Activated naive CD8-positive, alpha-beta T cell (primary cell): ENCODE measurements around the gene NUFIP1.

Source experiments
- H3K27ac Mint-ChIP-seq: one replicate; pipeline ENCODE4 v1.8.0; 2021; ENCODE audit warnings: mixed read lengths
- H3K27me3 Mint-ChIP-seq: one replicate; pipeline ENCODE4 v1.8.0; 2021; ENCODE audit warnings: mixed read lengths
- H3K36me3 Mint-ChIP-seq: one replicate; pipeline ENCODE4 v1.8.0; 2021; ENCODE audit warnings: mixed read lengths
- H3K4me1 Mint-ChIP-seq: one replicate; pipeline ENCODE4 v1.8.0; 2021; ENCODE audit warnings: low read depth, mixed read lengths
- H3K4me3 Mint-ChIP-seq: one replicate; pipeline ENCODE4 v1.8.0; 2021; ENCODE audit warnings: mild to moderate bottlenecking, mixed read lengths
- H3K9me3 Mint-ChIP-seq: one replicate; pipeline ENCODE4 v1.8.0; 2021; ENCODE audit warnings: low read depth, mixed read lengths

Gene NUFIP1

GRCh38 chr13:44976949-44977583, 12.2 kb downstream of the NUFIP1 start:
- Mint-ChIP-seq H3K4me3 (no peak overlapping the region), H3K9me3 (no peaks in the 10 kb centered on the region), H3K27ac (no peak overlapping the region), H3K36me3 (peaks cover 6% of the 10 kb centered on the region), H3K27me3 (no peaks in the 10 kb centered on the region), H3K4me1 (no peaks in the 10 kb centered on the region)

GRCh38 chr13:44976196-44976595, 13.1 kb downstream of the NUFIP1 start:
- Mint-ChIP-seq H3K9me3 (no peaks in the 10 kb centered on the region), H3K27ac (no peak overlapping the region), H3K36me3 (peaks cover 6% of the 10 kb centered on the region), H3K27me3 (no peaks in the 10 kb centered on the region), H3K4me3 (no peak overlapping the region), H3K4me1 (no peaks in the 10 kb centered on the region)

GRCh38 chr13:44974056-44974793, 15.0 kb downstream of the NUFIP1 start:
- Mint-ChIP-seq H3K4me1 (no peaks in the 10 kb centered on the region), H3K9me3 (no peaks in the 10 kb centered on the region), H3K4me3 (no peak overlapping the region), H3K27ac (no peak overlapping the region), H3K36me3 (peaks cover 6% of the 10 kb centered on the region), H3K27me3 (no peaks in the 10 kb centered on the region)

GRCh38 chr13:44972956-44973581, 16.2 kb downstream of the NUFIP1 start:
- Mint-ChIP-seq H3K4me1 (no peaks in the 10 kb centered on the region), H3K27me3 (no peaks in the 10 kb centered on the region), H3K4me3 (no peak overlapping the region), H3K27ac (no peak overlapping the region), H3K36me3 (peaks cover 2% of the 10 kb centered on the region), H3K9me3 (no peaks in the 10 kb centered on the region)

GRCh38 chr13:44971656-44972595, 17.3 kb downstream of the NUFIP1 start:
- Mint-ChIP-seq H3K4me3 (no peak overlapping the region), H3K27ac (no peak overlapping the region), H3K36me3 (peaks cover under 1% of the 10 kb centered on the region)

GRCh38 chr13:44969551-44970484, 19.5 kb downstream of the NUFIP1 start:
- Mint-ChIP-seq H3K36me3 (peaks cover 7% of the 10 kb centered on the region), H3K27ac (no peak overlapping the region), H3K27me3 (no peaks in the 10 kb centered on the region), H3K4me1 (no peaks in the 10 kb centered on the region), H3K4me3 (no peak overlapping the region), H3K9me3 (no peaks in the 10 kb centered on the region)

More at GRCh38 chr13:44971656-44972595, 17.3 kb downstream of the NUFIP1 start:
- H3K27me3 Mint-ChIP-seq: no peaks in the 10 kb centered on the region
- no peaks in the 10 kb centered on the region for H3K4me1 Mint-ChIP-seq
- H3K9me3 Mint-ChIP-seq: no peaks in the 10 kb centered on the region

GRCh38 chr13:44968434-44968815, 20.8 kb downstream of the NUFIP1 start:
- Mint-ChIP-seq H3K4me3 (no peak overlapping the region), H3K27me3 (no peaks in the 10 kb centered on the region), H3K9me3 (no peaks in the 10 kb centered on the region), H3K27ac (no peak overlapping the region), H3K4me1 (no peaks in the 10 kb centered on the region), H3K36me3 (peaks cover 17% of the 10 kb centered on the region)

- Mint-ChIP-seq H3K4me3 (no peak overlapping the region), H3K4me1 (no peaks in the 10 kb centered on the region), H3K27me3 (no peaks in the 10 kb centered on the region), H3K27ac (no peak overlapping the region), H3K9me3 (no peaks in the 10 kb centered on the region), H3K36me3 (peaks cover 21% of the 10 kb centered on the region)
Observed at GRCh38 chr13:44967704-44968433, 21.4 kb downstream of the NUFIP1 start.

GRCh38 chr13:44961997-44962396, 27.3 kb downstream of the NUFIP1 start:
- H3K36me3 Mint-ChIP-seq: peaks cover 41% of the 10 kb centered on the region
- peaks cover 8% of the 10 kb centered on the region for H3K9me3 Mint-ChIP-seq

GRCh38 chr13:44955406-44955805, 33.9 kb downstream of the NUFIP1 start:
- Mint-ChIP-seq H3K27ac (no peak overlapping the region), H3K9me3 (no peaks in the 10 kb centered on the region), H3K36me3 (peaks cover 9% of the 10 kb centered on the region), H3K27me3 (no peaks in the 10 kb centered on the region), H3K4me3 (no peak overlapping the region), H3K4me1 (no peaks in the 10 kb centered on the region)

More at GRCh38 chr13:44961997-44962396, 27.3 kb downstream of the NUFIP1 start:
- H3K27me3 Mint-ChIP-seq: no peaks in the 10 kb centered on the region
- no peak overlapping the region for H3K4me3 Mint-ChIP-seq
- H3K4me1 Mint-ChIP-seq: no peaks in the 10 kb centered on the region
- no peak overlapping the region for H3K27ac Mint-ChIP-seq

- no peak overlapping the region for H3K4me3 Mint-ChIP-seq
- no peaks in the 10 kb centered on the region for H3K27me3 Mint-ChIP-seq
- no peaks in the 10 kb centered on the region for H3K9me3 Mint-ChIP-seq
- H3K27ac Mint-ChIP-seq: no peak overlapping the region
- no peaks in the 10 kb centered on the region for H3K4me1 Mint-ChIP-seq
- peaks cover 11% of the 10 kb centered on the region for H3K36me3 Mint-ChIP-seq
Observed at GRCh38 chr13:44954224-44954623, 35.0 kb downstream of the NUFIP1 start.

GRCh38 chr13:44952671-44953070, 36.6 kb downstream of the NUFIP1 start:
- Mint-ChIP-seq H3K27me3 (no peaks in the 10 kb centered on the region), H3K4me1 (no peaks in the 10 kb centered on the region), H3K4me3 (no peak overlapping the region), H3K9me3 (no peaks in the 10 kb centered on the region), H3K27ac (no peak overlapping the region), H3K36me3 (peaks cover 10% of the 10 kb centered on the region)

GRCh38 chr13:44951184-44951583, 38.1 kb downstream of the NUFIP1 start:
- no peak overlapping the region for H3K27ac Mint-ChIP-seq
- peaks cover 12% of the 10 kb centered on the region for H3K36me3 Mint-ChIP-seq

More at GRCh38 chr13:44951184-44951583, 38.1 kb downstream of the NUFIP1 start:
- H3K27me3 Mint-ChIP-seq: no peaks in the 10 kb centered on the region
- no peak overlapping the region for H3K4me3 Mint-ChIP-seq
- no peaks in the 10 kb centered on the region for H3K9me3 Mint-ChIP-seq
- H3K4me1 Mint-ChIP-seq: no peaks in the 10 kb centered on the region
